GM19395 (cell line): ENCODE measurements around the gene GPRASP1.
"Not testable (repeated sequence)": the region's sequence is repeated elsewhere in the genome, so short reads cannot be mapped to it uniquely, and the experiment has no call there.

ENCODE experiments used
- ATAC-seq: cut with Tn5 transposase; IDR thresholded peaks from one replicate; pipeline ENCODE4 v1.9.1; 2021; ENCODE audit warnings: mild to moderate bottlenecking, moderate library complexity; ENCODE audit not compliant: unreplicated experiment

GPRASP1 gene

GRCh38 chrX:102651242-102652011, at the start of gene GPRASP1:
Gene GPRASP1 (plus strand): TSS chrX:102651483. CDS start chrX:102653914, 2,431 bp downstream.
- ATAC-seq, result peak; percentile 45

GRCh38 chrX:102604327-102604726, 47.0 kb upstream of the GPRASP1 start:
- ATAC-seq, result no peak

GRCh38 chrX:102606115-102606514, 45.2 kb upstream of the GPRASP1 start:
- ATAC-seq, result no peak

- ATAC-seq, result no peak
Measured at GRCh38 chrX:102610905-102611304, 40.4 kb upstream of the GPRASP1 start.

- no peak for ATAC-seq
Measured at GRCh38 chrX:102624105-102624504, 27.2 kb upstream of the GPRASP1 start.

GRCh38 chrX:102627640-102628039, 23.6 kb upstream of the GPRASP1 start:
- peak; percentile 74 for ATAC-seq

- no peak for ATAC-seq
Measured at GRCh38 chrX:102637561-102637960, 13.7 kb upstream of the GPRASP1 start.

- ATAC-seq, result no peak
Measured at GRCh38 chrX:102650903-102651241, 411 bp upstream of the GPRASP1 start.

GRCh38 chrX:102652031-102652688, 877 bp downstream of the GPRASP1 start:
- ATAC-seq, result peak; percentile 80

- no peak for ATAC-seq
Measured at GRCh38 chrX:102654696-102655095, 3.4 kb downstream of the GPRASP1 start.

GRCh38 chrX:102658556-102658955, 7.3 kb downstream of the GPRASP1 start:
- no peak for ATAC-seq

- peak; percentile 97 for ATAC-seq
Measured at GRCh38 chrX:102659790-102660757, 8.8 kb downstream of the GPRASP1 start.

- not testable (repeated sequence) for ATAC-seq
Measured at GRCh38 chrX:102663820-102664219, 12.5 kb downstream of the GPRASP1 start.

GRCh38 chrX:102667034-102667433, 15.8 kb downstream of the GPRASP1 start:
- not testable (repeated sequence) for ATAC-seq

- ATAC-seq, result no peak
Measured at GRCh38 chrX:102669526-102669925, 18.2 kb downstream of the GPRASP1 start.

GRCh38 chrX:102672856-102673255, 21.6 kb downstream of the GPRASP1 start:
- ATAC-seq, result no peak

- not testable (repeated sequence) for ATAC-seq
Measured at GRCh38 chrX:102677479-102677878, 26.2 kb downstream of the GPRASP1 start.

GRCh38 chrX:102684772-102685520, 33.7 kb downstream of the GPRASP1 start:
- ATAC-seq, result no peak

GRCh38 chrX:102694749-102695148, 43.5 kb downstream of the GPRASP1 start:
- ATAC-seq, result no peak

- ATAC-seq, result no peak
Measured at GRCh38 chrX:102696306-102696705, 45.0 kb downstream of the GPRASP1 start.
